Trophoblast cell (in vitro differentiated cells and primary cell): Measurements from ENCODE around the gene ZFP28.

Experiments used
- DNase-seq, 2 donors: peaks; one replicate each; pipeline ENCODE4 v3.0.0-alpha.2; 2016
- H2AFZ ChIP-seq: 2 replicates; pipeline ENCODE4 v1.6.1; 2013; ENCODE audit warnings: low read length, moderate library complexity, mild to moderate bottlenecking; ENCODE audit not compliant: insufficient read depth, poor library complexity
- H2AK5ac ChIP-seq: 2 replicates; pipeline ENCODE4 v1.6.1; 2013; ENCODE audit warnings: mild to moderate bottlenecking, low read length
- H2BK120ac ChIP-seq: 2 replicates; pipeline ENCODE4 v1.6.1; 2013; ENCODE audit warnings: low read length, mild to moderate bottlenecking, moderate library complexity; ENCODE audit not compliant: insufficient read depth, poor library complexity
- H2BK12ac ChIP-seq: 2 replicates; pipeline ENCODE4 v1.6.1; 2013; ENCODE audit warnings: mild to moderate bottlenecking, low read length, moderate library complexity
- H2BK5ac ChIP-seq: 2 replicates; pipeline ENCODE4 v1.6.1; 2013; ENCODE audit warnings: low read length, low read depth, moderate library complexity, mild to moderate bottlenecking; ENCODE audit not compliant: poor library complexity
- H3K14ac ChIP-seq: 2 replicates; pipeline ENCODE4 v1.6.1; 2013; ENCODE audit warnings: mild to moderate bottlenecking, low read length
- H3K18ac ChIP-seq: 2 replicates; pipeline ENCODE4 v1.6.1; 2013; ENCODE audit warnings: mild to moderate bottlenecking, low read length
- H3K23ac ChIP-seq: 2 replicates; pipeline ENCODE4 v1.6.1; 2013; ENCODE audit warnings: low read length
- H3K27ac ChIP-seq: 2 replicates; pipeline ENCODE4 v1.5.1; 2013; ENCODE audit warnings: low read depth, mild to moderate bottlenecking, inconsistent platforms, low read length, moderate library complexity
- H3K27me3 ChIP-seq: 2 replicates; pipeline ENCODE4 v1.6.1; 2013; ENCODE audit warnings: inconsistent platforms, mild to moderate bottlenecking, low read length, moderate library complexity; ENCODE audit not compliant: insufficient read depth
- H3K36me3 ChIP-seq, 2 experiments: 1 replicate in 1 of 2; 2 replicates in 1 of 2; pipeline ENCODE4 v1.6.1; 2013; ENCODE audit warnings: low read length in 2 of 2, mild to moderate bottlenecking in 2 of 2, moderate library complexity in 1 of 2; ENCODE audit not compliant: insufficient read depth in 2 of 2, control insufficient read depth in 1 of 2
- H3K4ac ChIP-seq: 2 replicates; pipeline ENCODE4 v1.6.1; 2013; ENCODE audit warnings: low read depth, mild to moderate bottlenecking, low read length, moderate library complexity
- H3K4me1 ChIP-seq, 2 experiments: 1 replicate in 1 of 2; 2 replicates in 1 of 2; pipeline ENCODE4 v1.6.1; 2013; ENCODE audit warnings: low read length in 2 of 2, mild to moderate bottlenecking in 2 of 2, moderate library complexity in 1 of 2; ENCODE audit not compliant: insufficient read depth in 2 of 2, control insufficient read depth in 1 of 2
- H3K4me2 ChIP-seq: 2 replicates; pipeline ENCODE4 v1.6.1; 2013; ENCODE audit warnings: inconsistent platforms, mild to moderate bottlenecking, low read length, moderate library complexity
- H3K4me3 ChIP-seq: 2 replicates; pipeline ENCODE4 v1.5.1; 2013; ENCODE audit warnings: mild to moderate bottlenecking, low read depth, low read length, inconsistent platforms
- H3K79me1 ChIP-seq: one replicate; pipeline ENCODE4 v1.6.1; 2013; ENCODE audit warnings: low read length
- H3K79me2 ChIP-seq: 2 replicates; pipeline ENCODE4 v1.6.1; 2013; ENCODE audit warnings: low read length, mild to moderate bottlenecking; ENCODE audit not compliant: control insufficient read depth, insufficient read depth, poor library complexity
- H3K9ac ChIP-seq: 2 replicates; pipeline ENCODE4 v1.6.1; 2013; ENCODE audit warnings: mild to moderate bottlenecking, low read length
- H3K9me3 ChIP-seq: 2 replicates; pipeline ENCODE4 v1.6.1; 2013; ENCODE audit warnings: low read depth, mild to moderate bottlenecking, control low read depth, inconsistent platforms, low read length; ENCODE audit not compliant: insufficient read depth
- H4K12ac ChIP-seq: 2 replicates; pipeline ENCODE4 v1.6.1; 2013; ENCODE audit warnings: low read depth, mild to moderate bottlenecking, low read length, moderate library complexity
- H4K8ac ChIP-seq: 2 replicates; pipeline ENCODE4 v1.6.1; 2013; ENCODE audit warnings: low read depth, mild to moderate bottlenecking, low read length, moderate library complexity
- H4K91ac ChIP-seq: one replicate; pipeline ENCODE4 v1.6.1; 2013; ENCODE audit warnings: low read depth, mild to moderate bottlenecking, low read length, moderate library complexity
- WGBS: extraction: QIAGEN DNeasy Blood & Tissue Kit; methylation state at CpG from one replicate; pipeline ENCODE4 v1.1.7; 2013; ENCODE audit warnings: missing lambda C conversion rate; ENCODE audit not compliant: insufficient read length, insufficient coverage; ENCODE audit errors: extremely low coverage; 5-methylcytosine and 5-hydroxymethylcytosine counted together

ZFP28 gene

DNA sequence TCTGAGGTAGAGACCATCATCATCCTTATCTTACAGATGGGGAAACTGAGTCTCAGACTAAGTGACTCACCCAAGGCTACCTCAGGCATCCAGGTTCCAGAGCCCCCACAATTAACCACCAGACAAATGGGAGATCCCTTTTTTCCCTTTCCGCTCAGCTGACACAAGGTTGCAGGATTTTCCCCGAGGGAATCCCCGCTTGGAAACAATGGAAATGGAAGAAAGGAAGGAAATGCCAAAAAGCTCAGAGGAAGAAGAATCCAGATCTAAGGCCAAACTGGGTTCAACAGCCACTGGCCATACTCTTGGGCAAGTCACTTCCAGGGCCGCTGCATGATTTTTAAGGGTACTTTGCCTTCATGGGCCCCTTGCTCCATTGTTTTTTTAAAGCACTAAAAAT is 57.9 kb downstream of the ZFP28 start:
- no peak overlapping the region for H2AK5ac ChIP-seq
- no peak for DNase-seq
- H3K18ac ChIP-seq: no peak overlapping the region
- H3K14ac ChIP-seq: no peak overlapping the region
- H2BK5ac ChIP-seq: no peak overlapping the region
- H4K8ac ChIP-seq: no peak overlapping the region
- WGBS: no CpG with 5 or more reads among the region's 4 CpGs
- H3K27ac ChIP-seq: no peak overlapping the region
- H2BK120ac ChIP-seq: no peak overlapping the region
- H3K79me1 ChIP-seq: peaks cover 4% of the 10 kb centered on the region
- peaks cover 4 to 10% of the 10 kb centered on the region in 2 experiments for H3K36me3 ChIP-seq
- H3K9ac ChIP-seq: no peak overlapping the region
- H2AFZ ChIP-seq: no peak overlapping the region
- H3K4me2 ChIP-seq: no peak overlapping the region
- H4K12ac ChIP-seq: no peak overlapping the region
- H4K91ac ChIP-seq: no peak overlapping the region
- H3K27me3 ChIP-seq: no peaks in the 10 kb centered on the region
- peaks cover 10 to 11% of the 10 kb centered on the region in 2 experiments for H3K4me1 ChIP-seq
- H2BK12ac ChIP-seq: no peak overlapping the region
- no peaks in the 10 kb centered on the region for H3K9me3 ChIP-seq
- H3K23ac ChIP-seq: no peak overlapping the region
- no peak overlapping the region for H3K4ac ChIP-seq
- peaks cover 5% of the 10 kb centered on the region for H3K79me2 ChIP-seq
- H3K4me3 ChIP-seq: no peak overlapping the region

- no peak overlapping the region for H3K9ac ChIP-seq
- no peak overlapping the region for H4K12ac ChIP-seq
- H4K8ac ChIP-seq: no peak overlapping the region
- no peak overlapping the region for H3K4me2 ChIP-seq
- WGBS: no CpG with 5 or more reads among the region's 4 CpGs
- H3K9me3 ChIP-seq: no peaks in the 10 kb centered on the region
- peaks cover 5 to 10% of the 10 kb centered on the region in 2 experiments for H3K36me3 ChIP-seq
- no peak overlapping the region for H2AK5ac ChIP-seq
- no peak overlapping the region for H2BK5ac ChIP-seq
- no peak overlapping the region for H3K4ac ChIP-seq
- H2BK12ac ChIP-seq: no peak overlapping the region
- no peak overlapping the region for H3K4me3 ChIP-seq
- no peak overlapping the region for H3K27ac ChIP-seq
- H3K18ac ChIP-seq: no peak overlapping the region
- H3K79me1 ChIP-seq: peaks cover 4% of the 10 kb centered on the region
- no peaks in the 10 kb centered on the region for H3K27me3 ChIP-seq
- no peak overlapping the region for H4K91ac ChIP-seq
- H3K23ac ChIP-seq: no peak overlapping the region
- H2BK120ac ChIP-seq: no peak overlapping the region
- H3K14ac ChIP-seq: no peak overlapping the region
- no peak for DNase-seq
- H3K79me2 ChIP-seq: peaks cover 5% of the 10 kb centered on the region
- H3K4me1 ChIP-seq: peaks cover 10 to 11% of the 10 kb centered on the region in 2 experiments
- no peak overlapping the region for H2AFZ ChIP-seq
Measured at GRCh38 chr19:56597696-56598095, 58.9 kb downstream of the ZFP28 start.

- no peak for DNase-seq
- Histone ChIP-seq H3K27ac (no peak overlapping the region), H2AFZ (no peak overlapping the region), H3K18ac (no peak overlapping the region), H3K79me2 (no peaks in the 10 kb centered on the region), H3K4me1 (peaks cover 3% of the 10 kb centered on the region in 2 experiments), H3K27me3 (no peaks in the 10 kb centered on the region), H2BK12ac (no peak overlapping the region), H4K8ac (no peak overlapping the region), H3K9me3 (peaks cover 3% of the 10 kb centered on the region), H2BK120ac (no peak overlapping the region), H3K4ac (no peak overlapping the region), H3K9ac (no peak overlapping the region), H2AK5ac (no peak overlapping the region), H3K23ac (no peak overlapping the region), H3K4me2 (no peak overlapping the region), H3K4me3 (no peak overlapping the region), H2BK5ac (no peak overlapping the region), H3K14ac (no peak overlapping the region), H3K79me1 (no peaks in the 10 kb centered on the region), H4K91ac (no peak overlapping the region), H3K36me3 (peaks cover 12% of the 10 kb centered on the region in 2 experiments), H4K12ac (no peak overlapping the region)
- WGBS: no CpG with 5 or more reads among the region's 3 CpGs
Measured at GRCh38 chr19:56601375-56601774, 62.6 kb downstream of the ZFP28 start.

DNA sequence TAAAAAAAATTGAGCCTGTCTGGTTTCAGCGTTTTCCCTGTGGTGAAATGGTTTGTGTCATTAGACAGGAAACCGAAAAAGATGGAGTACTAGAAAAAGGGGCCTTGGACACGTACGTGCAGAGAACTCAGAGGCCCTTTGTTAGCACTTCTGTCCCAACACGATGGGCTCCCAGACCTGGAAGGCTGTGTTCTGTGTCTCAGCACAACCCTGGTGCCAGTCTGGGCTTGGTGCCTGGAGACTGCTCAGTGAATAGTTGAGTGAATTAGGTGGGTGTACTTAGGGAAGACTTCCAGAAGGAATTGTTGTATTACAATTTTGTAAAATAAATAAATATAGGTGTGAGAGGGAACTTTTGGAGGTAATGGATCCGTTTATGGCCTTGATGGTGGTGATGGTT is 65.1 kb downstream of the ZFP28 start:
- H3K27ac ChIP-seq: no peak overlapping the region
- no peak overlapping the region for H4K8ac ChIP-seq
- DNase-seq: no peak
- peaks cover 9 to 12% of the 10 kb centered on the region in 2 experiments for H3K36me3 ChIP-seq
- H3K4me2 ChIP-seq: no peak overlapping the region
- H3K27me3 ChIP-seq: no peaks in the 10 kb centered on the region
- no peak overlapping the region for H2BK12ac ChIP-seq
- no peak overlapping the region for H3K9ac ChIP-seq
- no peak overlapping the region for H2AK5ac ChIP-seq
- no CpG with 5 or more reads among the region's 6 CpGs for WGBS
- no peaks in the 10 kb centered on the region for H3K4me1 ChIP-seq
- H3K79me1 ChIP-seq: no peaks in the 10 kb centered on the region
- H3K4ac ChIP-seq: no peak overlapping the region
- no peak overlapping the region for H3K14ac ChIP-seq
- no peak overlapping the region for H4K91ac ChIP-seq
- no peak overlapping the region for H3K4me3 ChIP-seq
- H3K23ac ChIP-seq: no peak overlapping the region
- H3K79me2 ChIP-seq: no peaks in the 10 kb centered on the region
- H2BK5ac ChIP-seq: no peak overlapping the region
- no peak overlapping the region for H2AFZ ChIP-seq
- H3K9me3 ChIP-seq: peaks cover 4% of the 10 kb centered on the region
- no peak overlapping the region for H2BK120ac ChIP-seq
- H3K18ac ChIP-seq: no peak overlapping the region
- H4K12ac ChIP-seq: no peak overlapping the region
